GM23338 (cell line): ENCODE measurements around the gene LRMDA.

ENCODE experiments used
- ETS1 ChIP-seq: IDR thresholded peaks from 2 replicates; pipeline ENCODE4 v1.6.1; 2016; ENCODE audit warnings: antibody characterized with exemption
- EZH2 ChIP-seq: fragments of 200-600 bp; sonication (generic); IDR thresholded peaks from one replicate; pipeline ENCODE4 v1.8.0; 2017; ENCODE audit warnings: antibody characterized with exemption, mild to moderate bottlenecking, low read depth; ENCODE audit not compliant: unreplicated experiment
- EZH2phosphoT487 ChIP-seq: fragments of 200-600 bp; sonication (generic); IDR thresholded peaks from one replicate; pipeline ENCODE4 v1.8.1; 2018; ENCODE audit warnings: antibody characterized with exemption; ENCODE audit not compliant: unreplicated experiment
- JUNB ChIP-seq: IDR thresholded peaks from one replicate; pipeline ENCODE4 v1.6.1; 2016; ENCODE audit warnings: antibody characterized with exemption; ENCODE audit not compliant: unreplicated experiment
- POLR2AphosphoS5 ChIP-seq: IDR thresholded peaks from 2 replicates; pipeline ENCODE4 v1.6.1; 2016; ENCODE audit warnings: antibody characterized with exemption, low read depth
- REST ChIP-seq: IDR thresholded peaks from one replicate; pipeline ENCODE4 v1.6.1; 2018; ENCODE audit warnings: antibody characterized with exemption; ENCODE audit not compliant: unreplicated experiment
- ZNF331 ChIP-seq: fragments of 250-450 bp; sonication (Bioruptor Pico); IDR thresholded peaks from 2 replicates; pipeline ENCODE4 v1.5.0; 2020; ENCODE audit warnings: low read depth, mild to moderate bottlenecking, moderate library complexity
- TF ChIP-seq, protein P1 (sequence below), 2 experiments: fragments of 200-600 bp in 1 of 2; sonication (generic) in 1 of 2; conservative IDR thresholded peaks; 2 replicates each; pipeline versions ENCODE4 v1.5.1 to v1.6.1; 2016 to 2017; ENCODE audit warnings: antibody characterized with exemption in 2 of 2, low read depth in 2 of 2, mild to moderate bottlenecking in 2 of 2, moderate library complexity in 1 of 2

- TF ChIP-seq JUNB (no peak), ETS1 (no peak), REST (no peak), POLR2AphosphoS5 (no peak), EZH2 (no peak), ZNF331 (no peak), EZH2phosphoT487 (no peak)
- TF ChIP-seq, protein P1, sequence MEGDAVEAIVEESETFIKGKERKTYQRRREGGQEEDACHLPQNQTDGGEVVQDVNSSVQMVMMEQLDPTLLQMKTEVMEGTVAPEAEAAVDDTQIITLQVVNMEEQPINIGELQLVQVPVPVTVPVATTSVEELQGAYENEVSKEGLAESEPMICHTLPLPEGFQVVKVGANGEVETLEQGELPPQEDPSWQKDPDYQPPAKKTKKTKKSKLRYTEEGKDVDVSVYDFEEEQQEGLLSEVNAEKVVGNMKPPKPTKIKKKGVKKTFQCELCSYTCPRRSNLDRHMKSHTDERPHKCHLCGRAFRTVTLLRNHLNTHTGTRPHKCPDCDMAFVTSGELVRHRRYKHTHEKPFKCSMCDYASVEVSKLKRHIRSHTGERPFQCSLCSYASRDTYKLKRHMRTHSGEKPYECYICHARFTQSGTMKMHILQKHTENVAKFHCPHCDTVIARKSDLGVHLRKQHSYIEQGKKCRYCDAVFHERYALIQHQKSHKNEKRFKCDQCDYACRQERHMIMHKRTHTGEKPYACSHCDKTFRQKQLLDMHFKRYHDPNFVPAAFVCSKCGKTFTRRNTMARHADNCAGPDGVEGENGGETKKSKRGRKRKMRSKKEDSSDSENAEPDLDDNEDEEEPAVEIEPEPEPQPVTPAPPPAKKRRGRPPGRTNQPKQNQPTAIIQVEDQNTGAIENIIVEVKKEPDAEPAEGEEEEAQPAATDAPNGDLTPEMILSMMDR (conservative IDR thresholded peaks at IDR 0.05; ENCODE audit: low read depth in 2 of 2) = no peak
Observed at GRCh38 chr10:76024460-76025123, 593.2 kb downstream of the LRMDA start.
